NT2/D1 (cell line): ENCODE data around the gene CACNA2D3.

Experiments used
- DNase-seq: peaks from one replicate; pipeline ENCODE4 v3.0.0-alpha.2; 2011; ENCODE audit warnings: low read depth, low spot score
- H3K27me3 ChIP-seq: 2 replicates; pipeline ENCODE4 v1.6.0; 2011; ENCODE audit warnings: mild to moderate bottlenecking; ENCODE audit not compliant: insufficient read length, insufficient read depth
- H3K36me3 ChIP-seq: 2 replicates; pipeline ENCODE4 v1.6.1; 2011; ENCODE audit warnings: mild to moderate bottlenecking, low read length, mixed read lengths; ENCODE audit not compliant: insufficient read depth, insufficient read length
- H3K4me1 ChIP-seq: 2 replicates; pipeline ENCODE4 v1.5.1; 2011; ENCODE audit not compliant: insufficient read depth, insufficient read length
- H3K4me3 ChIP-seq: 2 replicates; pipeline ENCODE4 v1.5.1; 2011; ENCODE audit warnings: low read depth; ENCODE audit not compliant: insufficient read length
- H3K9ac ChIP-seq: 2 replicates; pipeline ENCODE4 v1.6.0; 2011; ENCODE audit warnings: low read depth; ENCODE audit not compliant: insufficient read length
- H3K9me3 ChIP-seq: 2 replicates; pipeline ENCODE4 v1.5.1; 2011; ENCODE audit warnings: mild to moderate bottlenecking, low read length; ENCODE audit not compliant: insufficient read depth
- SUZ12 ChIP-seq: IDR thresholded peaks from 2 replicates; pipeline ENCODE4 v1.6.1; 2011; ENCODE audit not compliant: insufficient read length, insufficient read depth; ENCODE audit errors: extremely low read depth
- YY1 ChIP-seq: IDR thresholded peaks from 2 replicates; pipeline ENCODE4 v1.6.1; 2011; ENCODE audit not compliant: insufficient read length, insufficient read depth
- ZNF274 ChIP-seq: IDR thresholded peaks from 2 replicates; pipeline ENCODE4 v1.6.1; 2011; ENCODE audit warnings: mild to moderate bottlenecking, low read depth, low read length

The CACNA2D3 gene

DNA sequence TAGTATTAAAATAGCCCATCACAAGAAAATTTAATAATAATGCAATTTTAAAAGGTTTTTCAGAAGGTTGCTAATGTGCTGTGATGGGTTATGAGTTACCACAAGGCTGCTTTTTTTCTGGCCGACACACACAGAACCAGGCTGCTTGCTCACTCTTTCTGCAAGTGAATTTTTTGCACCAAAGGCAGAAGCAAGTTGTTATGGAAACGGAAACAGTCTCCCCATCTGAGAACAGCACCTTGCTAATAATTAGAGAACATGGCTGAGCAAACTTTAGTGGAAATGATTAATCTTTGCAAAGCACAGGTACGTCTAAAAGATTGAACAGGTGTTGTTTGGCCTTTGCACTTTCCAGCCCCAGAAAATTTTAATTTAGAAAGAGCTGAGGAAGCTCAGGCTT lies 51.0 kb downstream of the CACNA2D3 start:
- no peaks in the 10 kb centered on the region for H3K27me3 ChIP-seq
- no peak for DNase-seq
- no peak overlapping the region for H3K9ac ChIP-seq
- TF ChIP-seq SUZ12 (no peak), YY1 (no peak), ZNF274 (no peak)
- H3K4me3 ChIP-seq, result no peak overlapping the region
- no peaks in the 10 kb centered on the region for H3K4me1 ChIP-seq
- no peaks in the 10 kb centered on the region for H3K36me3 ChIP-seq
- no peaks in the 10 kb centered on the region for H3K9me3 ChIP-seq

GRCh38 chr3:54176106-54176505 lies 53.8 kb downstream of the CACNA2D3 start:
- Histone ChIP-seq H3K36me3 (no peaks in the 10 kb centered on the region), H3K4me1 (no peaks in the 10 kb centered on the region), H3K9ac (no peak overlapping the region), H3K9me3 (no peaks in the 10 kb centered on the region), H3K4me3 (no peak overlapping the region), H3K27me3 (no peaks in the 10 kb centered on the region)
- TF ChIP-seq ZNF274, result no peak
- TF ChIP-seq YY1, result no peak
- TF ChIP-seq SUZ12, result no peak
- no peak for DNase-seq

DNA sequence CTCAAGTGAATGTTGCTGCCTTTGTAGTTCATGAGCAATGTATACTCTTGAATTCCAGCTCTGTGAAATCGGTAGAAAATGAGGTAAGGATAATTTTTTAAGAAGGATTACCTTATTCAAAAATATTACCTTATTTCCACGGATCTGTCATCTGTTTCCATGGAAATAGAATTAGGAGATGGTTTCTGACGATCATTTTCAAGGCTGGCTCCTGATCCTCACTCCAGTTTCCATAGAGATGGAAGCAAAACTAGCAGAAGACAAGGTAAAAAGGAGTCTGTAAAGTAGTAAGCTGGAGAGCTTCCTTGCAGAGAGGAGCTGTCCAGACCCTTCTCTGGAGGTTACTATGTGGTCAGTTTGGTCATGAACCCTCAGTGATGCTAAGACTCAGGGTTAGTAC lies 55.5 kb downstream of the CACNA2D3 start:
- no peak for TF ChIP-seq YY1
- H3K27me3 ChIP-seq, result no peaks in the 10 kb centered on the region
- H3K9me3 ChIP-seq, result no peaks in the 10 kb centered on the region
- no peaks in the 10 kb centered on the region for H3K4me1 ChIP-seq
- H3K9ac ChIP-seq, result no peak overlapping the region
- H3K36me3 ChIP-seq, result no peaks in the 10 kb centered on the region
- H3K4me3 ChIP-seq, result no peak overlapping the region
- no peak for DNase-seq

DNA sequence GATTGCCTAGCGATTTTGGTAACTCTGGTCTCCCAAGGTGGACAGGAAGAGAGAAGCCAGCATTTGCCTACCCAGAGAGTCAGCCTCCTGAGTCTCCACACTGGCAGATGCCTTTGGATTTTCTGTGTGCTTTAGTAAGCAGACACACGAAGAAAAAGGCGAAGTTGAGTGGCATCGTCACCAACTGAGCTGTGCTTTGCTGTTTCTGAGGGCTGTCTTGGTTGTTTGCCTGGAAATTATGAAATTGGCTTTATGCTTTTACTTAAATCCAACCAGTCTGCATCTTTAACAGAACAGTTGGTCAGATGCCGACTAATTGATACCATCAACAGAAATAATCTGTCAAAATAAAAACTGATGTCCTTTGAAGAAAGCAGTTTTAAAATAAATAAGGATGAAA lies 56.0 kb downstream of the CACNA2D3 start:
- H3K27me3 ChIP-seq, result no peaks in the 10 kb centered on the region
- no peaks in the 10 kb centered on the region for H3K4me1 ChIP-seq

GRCh38 chr3:54180921-54181320 lies 58.6 kb downstream of the CACNA2D3 start:
- no peak for DNase-seq

More for the DNA sequence above, 56.0 kb downstream of the CACNA2D3 start:
- H3K36me3 ChIP-seq, result no peaks in the 10 kb centered on the region
- no peak overlapping the region for H3K4me3 ChIP-seq
- H3K9ac ChIP-seq, result no peak overlapping the region
- DNase-seq, result no peak
- no peaks in the 10 kb centered on the region for H3K9me3 ChIP-seq
- TF ChIP-seq SUZ12 (no peak), YY1 (no peak), ZNF274 (no peak)

GRCh38 chr3:54182242-54182641 lies 59.9 kb downstream of the CACNA2D3 start:
- no peaks in the 10 kb centered on the region for H3K27me3 ChIP-seq
- H3K4me1 ChIP-seq, result no peaks in the 10 kb centered on the region
- no peak for DNase-seq
- no peak overlapping the region for H3K9ac ChIP-seq
- TF ChIP-seq ZNF274, result no peak
- no peak for TF ChIP-seq YY1
- TF ChIP-seq SUZ12, result no peak
- no peak overlapping the region for H3K4me3 ChIP-seq
- H3K9me3 ChIP-seq, result no peaks in the 10 kb centered on the region
- no peaks in the 10 kb centered on the region for H3K36me3 ChIP-seq

More at GRCh38 chr3:54180921-54181320, 58.6 kb downstream of the CACNA2D3 start:
- no peak overlapping the region for H3K9ac ChIP-seq
- no peaks in the 10 kb centered on the region for H3K4me1 ChIP-seq
- TF ChIP-seq YY1 (no peak), ZNF274 (no peak), SUZ12 (no peak)
- no peak overlapping the region for H3K4me3 ChIP-seq
- H3K27me3 ChIP-seq, result no peaks in the 10 kb centered on the region
- no peaks in the 10 kb centered on the region for H3K9me3 ChIP-seq
- no peaks in the 10 kb centered on the region for H3K36me3 ChIP-seq

- no peak overlapping the region for H3K4me3 ChIP-seq
- TF ChIP-seq YY1, result no peak
- H3K27me3 ChIP-seq, result no peaks in the 10 kb centered on the region
- H3K9me3 ChIP-seq, result no peaks in the 10 kb centered on the region
- no peaks in the 10 kb centered on the region for H3K4me1 ChIP-seq
- H3K9ac ChIP-seq, result no peak overlapping the region
- peak; percentile 42 for DNase-seq
- no peaks in the 10 kb centered on the region for H3K36me3 ChIP-seq
Measured at GRCh38 chr3:54185740-54186139, 63.4 kb downstream of the CACNA2D3 start.
